B cell (primary cell): ENCODE results near the gene ASTN2.

Experiments used
- EZH2 ChIP-seq: IDR thresholded peaks from 2 replicates; pipeline ENCODE4 v1.6.1; 2012; ENCODE audit warnings: borderline replicate concordance, low read depth, mild to moderate bottlenecking, moderate library complexity, low read length; ENCODE audit not compliant: insufficient read depth, poor library complexity, severe bottlenecking
- TF ChIP-seq, protein P1 (sequence below): fragments of 200-600 bp; IDR thresholded peaks from one replicate; pipeline ENCODE4 v1.8.0; 2022; ENCODE audit warnings: antibody characterized with exemption, mild to moderate bottlenecking

GRCh38 chr9:117075636-117076035, 339.2 kb downstream of the ASTN2 start:
- TF ChIP-seq, protein P1, sequence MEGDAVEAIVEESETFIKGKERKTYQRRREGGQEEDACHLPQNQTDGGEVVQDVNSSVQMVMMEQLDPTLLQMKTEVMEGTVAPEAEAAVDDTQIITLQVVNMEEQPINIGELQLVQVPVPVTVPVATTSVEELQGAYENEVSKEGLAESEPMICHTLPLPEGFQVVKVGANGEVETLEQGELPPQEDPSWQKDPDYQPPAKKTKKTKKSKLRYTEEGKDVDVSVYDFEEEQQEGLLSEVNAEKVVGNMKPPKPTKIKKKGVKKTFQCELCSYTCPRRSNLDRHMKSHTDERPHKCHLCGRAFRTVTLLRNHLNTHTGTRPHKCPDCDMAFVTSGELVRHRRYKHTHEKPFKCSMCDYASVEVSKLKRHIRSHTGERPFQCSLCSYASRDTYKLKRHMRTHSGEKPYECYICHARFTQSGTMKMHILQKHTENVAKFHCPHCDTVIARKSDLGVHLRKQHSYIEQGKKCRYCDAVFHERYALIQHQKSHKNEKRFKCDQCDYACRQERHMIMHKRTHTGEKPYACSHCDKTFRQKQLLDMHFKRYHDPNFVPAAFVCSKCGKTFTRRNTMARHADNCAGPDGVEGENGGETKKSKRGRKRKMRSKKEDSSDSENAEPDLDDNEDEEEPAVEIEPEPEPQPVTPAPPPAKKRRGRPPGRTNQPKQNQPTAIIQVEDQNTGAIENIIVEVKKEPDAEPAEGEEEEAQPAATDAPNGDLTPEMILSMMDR, result no peak
- no peak for TF ChIP-seq EZH2
